Measurements from ENCODE around the gene SH3TC1. TPM values are rescaled to one million over a fixed set of nuclear protein-coding genes. Genes with fewer than 3 reads are reported as not detected.

The SH3TC1 gene
- total RNA-seq, 4 donors from 2014 or later = 15.0 to 78.6 (median 41.4) TPM

DNA sequence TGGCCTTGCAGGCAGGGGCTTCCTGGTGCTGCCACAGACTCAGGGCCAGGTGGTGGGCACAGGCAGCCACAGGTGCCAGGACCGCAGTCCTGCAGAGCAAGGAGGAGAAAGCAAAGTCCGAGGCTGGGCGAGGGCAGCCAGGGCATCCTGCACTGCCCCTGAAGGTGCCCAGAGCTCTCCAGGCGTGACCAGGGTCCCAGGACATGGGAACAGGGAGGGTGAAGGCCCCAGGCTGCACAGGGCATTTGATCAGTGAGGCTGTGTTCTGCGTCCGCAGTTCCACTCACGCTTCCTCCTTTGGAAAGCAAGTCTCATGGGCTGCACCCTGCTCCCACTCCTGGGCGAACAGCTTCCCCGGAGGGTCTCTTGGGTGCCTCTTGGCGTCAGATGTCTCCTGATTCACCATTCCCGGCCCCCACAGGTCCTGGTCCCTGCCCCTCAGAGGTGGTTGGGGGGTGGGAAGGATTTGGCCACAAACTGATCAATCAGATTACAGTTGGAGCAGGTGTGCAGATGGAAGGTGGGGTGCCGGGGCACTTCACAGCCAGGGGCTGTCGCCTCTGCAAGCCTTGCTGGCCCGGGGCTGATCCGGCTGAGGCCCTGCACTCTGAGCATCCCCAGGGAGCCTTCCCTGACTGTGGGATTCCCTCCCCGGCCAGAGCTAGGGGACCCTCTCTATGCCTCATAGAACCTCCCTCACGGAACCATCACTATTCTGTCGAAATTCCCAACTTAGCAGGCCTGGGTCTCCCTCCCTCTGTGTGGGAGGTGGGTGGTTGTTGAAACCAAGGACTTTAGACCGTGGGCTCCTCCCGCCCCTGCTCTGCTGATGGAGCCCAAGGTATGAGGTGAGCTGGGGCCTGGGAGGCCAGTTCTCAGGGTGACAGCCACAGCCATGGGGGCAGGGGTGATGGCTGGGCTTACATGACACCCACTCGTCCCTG is 3.3 kb downstream of the SH3TC1 start:
- H3K4me3 ChIP-seq = peak overlapping the region in 1 of 4 donors; percentile 14
- no peak for TF ChIP-seq POLR2AphosphoS5 (IDR thresholded peaks at IDR 0.05)
- no peak for TF ChIP-seq POLR2A (IDR thresholded peaks at IDR 0.05)
- no peak for TF ChIP-seq EP300 (IDR thresholded peaks at IDR 0.05; ENCODE audit: low read depth)
- TF ChIP-seq CTCF (IDR thresholded peaks at IDR 0.05) = no peak
- H3K27me3 ChIP-seq = no peaks in the 10 kb centered on the region
- in situ Hi-C loops (cut with MboI; ENCODE audit: low pct_ligation_motif_present in 1 of 4, low pct_unique_long_range_greater_than_20kb in 1 of 4, low sequenced_read_pairs in 3 of 4) (no loop called here), intact Hi-C loops (cut with DNase I; ENCODE audit: low total_unique reads) (no loop called here)
- no peaks in the 10 kb centered on the region for H3K36me3 ChIP-seq
- H3K4me1 ChIP-seq = peaks cover 6 to 33% (median 30%) of the 10 kb centered on the region in 4 donors
- WGBS, 2 donors (ENCODE audit: low coverage in 1 of 2) = 78 to 95% methylated on average over 4 to 21 of the region's 21 CpGs
- DNase-seq = no peak
- no peaks in the 10 kb centered on the region for H3K9me3 ChIP-seq
- H3K27ac ChIP-seq = peak overlapping the region in 1 of 4 donors; percentile 34

GRCh38 chr4:8203052-8203401 is 3.9 kb downstream of the SH3TC1 start:
- DNase-seq = no peak
- TF ChIP-seq POLR2AphosphoS5 (IDR thresholded peaks at IDR 0.05) (no peak), CTCF (IDR thresholded peaks at IDR 0.05) (no peak), POLR2A (IDR thresholded peaks at IDR 0.05) (no peak), EP300 (IDR thresholded peaks at IDR 0.05; ENCODE audit: low read depth) (no peak)
- no peaks in the 10 kb centered on the region for H3K27me3 ChIP-seq
- in situ Hi-C loops (cut with MboI; ENCODE audit: low pct_ligation_motif_present in 1 of 4, low pct_unique_long_range_greater_than_20kb in 1 of 4, low sequenced_read_pairs in 3 of 4) = no loop called here
- H3K4me3 ChIP-seq = no peak overlapping the region
- intact Hi-C loops (cut with DNase I; ENCODE audit: low total_unique reads) = no loop called here
- WGBS, 2 donors (ENCODE audit: low coverage in 1 of 2) = 79% methylated on average over 7 of the region's 7 CpGs; no CpG with 5 or more reads in 1 of the 2 donors
- no peaks in the 10 kb centered on the region for H3K9me3 ChIP-seq
- H3K36me3 ChIP-seq = no peaks in the 10 kb centered on the region
- H3K4me1 ChIP-seq = peaks cover 6 to 33% (median 30%) of the 10 kb centered on the region in 4 donors
- no peak overlapping the region for H3K27ac ChIP-seq

DNA sequence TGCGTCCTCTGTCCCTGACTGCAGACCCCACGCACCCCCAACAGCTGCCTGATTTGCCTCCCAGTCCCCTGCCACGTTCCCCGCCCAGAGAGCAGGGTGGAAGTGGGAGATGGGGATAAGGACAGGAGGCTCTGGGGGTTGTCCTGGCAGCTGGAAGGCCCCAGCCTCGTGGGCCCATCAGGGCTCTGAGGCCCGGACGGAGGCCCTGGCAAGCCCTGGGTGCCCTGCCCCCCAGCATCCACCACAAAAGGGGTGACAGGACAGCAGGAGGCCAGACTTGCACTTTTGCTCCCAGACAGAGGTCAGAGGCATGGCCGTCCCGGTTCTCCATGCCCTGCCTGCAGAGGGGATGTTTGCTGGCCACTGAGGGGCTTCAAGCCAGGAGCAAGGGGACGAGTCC is 4.7 kb downstream of the SH3TC1 start:
- WGBS, 2 donors (ENCODE audit: low coverage in 1 of 2) = 90% methylated on average over 9 of the region's 10 CpGs; no CpG with 5 or more reads in 1 of the 2 donors
- Histone ChIP-seq H3K4me1 (peaks cover under 1 to 25% (median 22%) of the 10 kb centered on the region in 4 donors), H3K27ac (no peak overlapping the region), H3K36me3 (no peaks in the 10 kb centered on the region), H3K4me3 (no peak overlapping the region), H3K9me3 (no peaks in the 10 kb centered on the region), H3K27me3 (no peaks in the 10 kb centered on the region)
- in situ Hi-C loops (cut with MboI; ENCODE audit: low pct_ligation_motif_present in 1 of 4, low pct_unique_long_range_greater_than_20kb in 1 of 4, low sequenced_read_pairs in 3 of 4) = no loop called here
- TF ChIP-seq POLR2A (IDR thresholded peaks at IDR 0.05) (no peak), CTCF (IDR thresholded peaks at IDR 0.05) (no peak), EP300 (IDR thresholded peaks at IDR 0.05; ENCODE audit: low read depth) (no peak), POLR2AphosphoS5 (IDR thresholded peaks at IDR 0.05) (no peak)
- no peak for DNase-seq
- intact Hi-C loops (cut with DNase I; ENCODE audit: low total_unique reads) = no loop called here

DNA sequence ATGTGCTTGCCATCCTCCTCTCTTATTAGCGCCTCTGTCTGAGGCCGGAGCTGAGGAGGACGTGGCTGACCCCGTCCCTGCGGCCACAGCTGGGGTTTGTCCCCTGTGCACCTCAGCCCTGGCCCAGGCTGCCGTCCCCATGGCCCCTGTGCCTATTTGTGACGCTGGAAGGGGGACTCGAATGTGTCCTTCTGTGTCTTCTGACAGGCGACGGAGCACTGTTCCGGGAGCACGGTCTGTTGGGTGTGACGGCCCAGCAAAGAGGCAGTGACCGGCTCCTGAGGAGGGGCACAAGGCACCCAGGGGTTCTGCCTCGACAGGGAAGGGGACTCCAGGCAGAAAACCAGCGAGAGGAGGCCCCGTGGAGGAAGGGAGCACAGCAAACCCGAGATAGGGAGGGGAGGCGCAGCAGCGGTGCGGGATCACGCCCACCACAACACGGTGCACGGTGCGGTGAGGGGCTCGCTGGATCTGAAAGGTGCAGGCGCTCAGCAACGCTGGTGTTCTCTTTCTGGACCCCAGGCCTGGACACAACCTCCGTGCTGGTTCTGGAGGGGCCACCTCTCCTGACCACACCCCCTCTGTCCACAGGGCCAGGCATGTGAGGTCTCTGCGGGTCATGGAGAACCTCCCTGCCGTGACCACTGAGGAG is 5.6 kb downstream of the SH3TC1 start:
- Histone ChIP-seq H3K4me3 (no peak overlapping the region), H3K4me1 (peaks cover 0 to 16% (median 14%) of the 10 kb centered on the region in 4 donors), H3K36me3 (no peaks in the 10 kb centered on the region), H3K27ac (no peak overlapping the region), H3K27me3 (no peaks in the 10 kb centered on the region), H3K9me3 (no peaks in the 10 kb centered on the region)
- in situ Hi-C loops (cut with MboI; ENCODE audit: low pct_ligation_motif_present in 1 of 4, low pct_unique_long_range_greater_than_20kb in 1 of 4, low sequenced_read_pairs in 3 of 4) = no loop called here
- intact Hi-C loops (cut with DNase I; ENCODE audit: low total_unique reads) = no loop called here
- TF ChIP-seq EP300 (IDR thresholded peaks at IDR 0.05; ENCODE audit: low read depth) (no peak), POLR2AphosphoS5 (IDR thresholded peaks at IDR 0.05) (no peak)
- 94% methylated on average over 6 to 30 of the region's 31 CpGs for WGBS, 2 donors (ENCODE audit: low coverage in 1 of 2)
- DNase-seq = no peak

Measured in transverse colon (tissue), 4 donors.